Gastroesophageal sphincter (tissue), 4 donors: ENCODE data around the gene DUOX1. TPM values are rescaled to one million over a fixed set of nuclear protein-coding genes. Genes with fewer than 3 reads are reported as not detected.

Experiments
- ATAC-seq: fragments of 150-250 bp; one replicate; pipeline ENCODE4 v1.9.1; 2016; ENCODE audit warnings: mild to moderate bottlenecking, moderate library complexity
- H3K27ac ChIP-seq, 4 donors: fragments of 200-600 bp; sonication (generic) in 3 of 4; 1 replicate in 3 of 4; 2 replicates in 1 of 4; pipeline ENCODE4 v1.5.1; 2016 to 2019
- H3K27me3 ChIP-seq: fragments of 200-600 bp; sonication (generic); one replicate; pipeline ENCODE4 v1.5.1; 2019
- H3K36me3 ChIP-seq, 2 donors: fragments of 200-600 bp; sonication (generic); one replicate each; pipeline ENCODE4 v1.5.1; 2019; ENCODE audit warnings: control low read depth in 1 of 2
- H3K4me1 ChIP-seq, 3 donors: fragments of 200-600 bp; sonication (generic); 1 replicate in 2 of 3; 2 replicates in 1 of 3; pipeline ENCODE4 v1.5.1; 2016 to 2019; ENCODE audit warnings: control low read depth in 2 of 3
- H3K4me3 ChIP-seq, 2 donors: fragments of 200-600 bp; sonication (generic); one replicate each; pipeline ENCODE4 v1.5.1; 2019; ENCODE audit warnings: mild to moderate bottlenecking in 1 of 2, moderate library complexity in 1 of 2
- H3K9me3 ChIP-seq, 3 donors: fragments of 200-600 bp; sonication (generic); one replicate each; pipeline ENCODE4 v1.5.1; 2017 to 2019; ENCODE audit warnings: control low read depth in 2 of 3
- EP300 ChIP-seq: sonication (generic); formaldehyde crosslinking; IDR thresholded peaks from one replicate; pipeline ENCODE4 v1.6.1; 2017; ENCODE audit warnings: antibody characterized with exemption, mild to moderate bottlenecking
- POLR2A ChIP-seq, 2 donors: fragments of 450-650 bp; IDR thresholded peaks; one replicate each; pipeline ENCODE4 v1.6.1; 2017; ENCODE audit warnings: antibody characterized with exemption in 2 of 2, mild to moderate bottlenecking in 2 of 2, moderate library complexity in 1 of 2
- POLR2AphosphoS5 ChIP-seq: sonication (generic); formaldehyde crosslinking; IDR thresholded peaks from one replicate; pipeline ENCODE4 v1.6.1; 2017; ENCODE audit warnings: antibody characterized with exemption
- WGBS, 2 donors: methylation state at CpG; one replicate each; pipeline ENCODE4 v1.1.5; 2018; ENCODE audit warnings: low coverage in 1 of 2; 5-methylcytosine and 5-hydroxymethylcytosine counted together
- total RNA-seq, 4 donors: library from RNA; depleted of rRNA; stranded (reverse); fragments of >200 nt; gene quantifications; one replicate each; pipeline ENCODE4 v1.1.0, GENCODE V29; 2016
- TF ChIP-seq, protein P1 (sequence below), 4 experiments: fragments of 200-600 bp in 2 of 4; fragments of 450-650 bp in 2 of 4; sonication (generic) in 1 of 4; IDR thresholded peaks; one replicate each; pipeline ENCODE4 v1.5.1; 2017 to 2019; ENCODE audit warnings: antibody characterized with exemption in 4 of 4, mild to moderate bottlenecking in 2 of 4, moderate library complexity in 2 of 4

Gene DUOX1
- total RNA-seq, 4 donors from 2014 or later: 0.08 to 2.7 (median 1.1) TPM

DNA sequence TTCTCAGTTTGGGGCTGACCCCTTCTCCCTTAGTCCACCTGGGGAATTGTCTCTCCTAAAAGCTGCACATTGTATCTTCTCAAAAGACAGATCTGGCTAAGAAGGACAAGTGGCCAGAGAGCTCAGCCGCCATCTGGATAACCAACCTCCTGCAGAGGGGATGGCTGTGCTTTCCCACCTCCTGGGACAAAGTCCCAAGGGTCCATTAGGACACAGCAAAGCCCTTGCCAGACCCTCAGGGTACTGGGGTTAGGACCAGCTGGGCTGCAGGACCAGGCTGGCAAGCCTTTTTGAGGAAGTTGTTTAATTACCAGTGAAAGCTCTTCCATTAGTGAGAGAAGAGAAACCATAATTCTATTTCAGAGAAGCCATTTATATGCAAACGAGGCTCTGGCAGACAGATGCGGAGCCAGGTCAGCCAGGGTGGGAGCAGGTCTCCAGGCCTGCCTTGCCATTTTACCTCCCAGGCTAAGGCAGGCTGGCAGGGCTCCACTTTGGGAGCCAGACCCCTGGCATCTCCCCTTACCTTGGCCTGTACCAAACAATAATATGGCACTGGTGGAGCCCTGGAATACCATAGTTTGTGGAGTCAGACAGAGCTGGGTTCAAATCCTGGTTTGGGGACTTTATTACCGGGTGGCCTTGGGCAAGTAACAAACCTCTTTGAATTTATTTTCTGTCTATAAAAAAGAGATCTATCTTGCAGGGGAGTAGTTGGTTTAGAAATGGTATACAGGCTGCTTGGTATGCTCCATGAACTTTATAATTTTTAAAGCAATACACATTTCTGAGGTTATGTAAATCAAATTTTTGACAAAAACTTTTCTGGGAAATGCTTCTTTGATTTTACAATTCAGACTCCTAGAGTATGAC is 40.0 kb downstream of the DUOX1 start:
- Histone ChIP-seq H3K36me3 (peaks cover 0 to 37% of the 10 kb centered on the region in 2 donors), H3K27me3 (no peaks in the 10 kb centered on the region), H3K27ac (peak overlapping the region in 3 of 4 donors; percentile 52 to 99 (median 97)), H3K4me1 (peaks cover 0 to 44% (median 3%) of the 10 kb centered on the region in 3 donors), H3K4me3 (no peak overlapping the region), H3K9me3 (no peaks in the 10 kb centered on the region)
- TF ChIP-seq POLR2AphosphoS5: no peak
- TF ChIP-seq POLR2A (IDR thresholded peaks at IDR 0.05): no peak
- no peak for TF ChIP-seq EP300
- TF ChIP-seq, protein P1, sequence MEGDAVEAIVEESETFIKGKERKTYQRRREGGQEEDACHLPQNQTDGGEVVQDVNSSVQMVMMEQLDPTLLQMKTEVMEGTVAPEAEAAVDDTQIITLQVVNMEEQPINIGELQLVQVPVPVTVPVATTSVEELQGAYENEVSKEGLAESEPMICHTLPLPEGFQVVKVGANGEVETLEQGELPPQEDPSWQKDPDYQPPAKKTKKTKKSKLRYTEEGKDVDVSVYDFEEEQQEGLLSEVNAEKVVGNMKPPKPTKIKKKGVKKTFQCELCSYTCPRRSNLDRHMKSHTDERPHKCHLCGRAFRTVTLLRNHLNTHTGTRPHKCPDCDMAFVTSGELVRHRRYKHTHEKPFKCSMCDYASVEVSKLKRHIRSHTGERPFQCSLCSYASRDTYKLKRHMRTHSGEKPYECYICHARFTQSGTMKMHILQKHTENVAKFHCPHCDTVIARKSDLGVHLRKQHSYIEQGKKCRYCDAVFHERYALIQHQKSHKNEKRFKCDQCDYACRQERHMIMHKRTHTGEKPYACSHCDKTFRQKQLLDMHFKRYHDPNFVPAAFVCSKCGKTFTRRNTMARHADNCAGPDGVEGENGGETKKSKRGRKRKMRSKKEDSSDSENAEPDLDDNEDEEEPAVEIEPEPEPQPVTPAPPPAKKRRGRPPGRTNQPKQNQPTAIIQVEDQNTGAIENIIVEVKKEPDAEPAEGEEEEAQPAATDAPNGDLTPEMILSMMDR (IDR thresholded peaks at IDR 0.05): no peak
- no peak for ATAC-seq
- 50 to 60% methylated on average over 1 to 2 of the region's 4 CpGs for WGBS, 2 donors

DNA sequence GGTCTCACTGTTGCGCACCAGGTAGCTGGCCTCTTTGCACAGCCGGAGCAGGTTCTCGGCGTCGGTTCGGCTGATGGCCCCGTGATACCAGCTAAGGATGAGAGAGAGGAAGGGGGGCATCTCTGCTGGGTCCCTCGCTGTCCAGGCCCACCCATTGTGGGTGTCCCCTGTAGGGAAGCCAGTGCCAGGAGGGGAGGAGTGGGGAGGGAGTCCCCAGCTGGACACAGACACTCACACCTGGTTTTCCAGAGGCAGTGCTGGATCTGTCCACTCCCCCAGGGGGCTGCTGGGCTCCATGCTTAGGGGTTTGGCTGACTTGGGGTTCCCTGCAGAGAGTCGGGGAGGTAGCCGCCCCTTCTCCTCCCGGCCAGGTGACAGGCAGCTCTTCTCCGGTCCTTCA is 42.1 kb downstream of the DUOX1 start:
- TF ChIP-seq POLR2AphosphoS5 (no peak), POLR2A (IDR thresholded peaks at IDR 0.05) (no peak), EP300 (no peak)
- Histone ChIP-seq H3K4me1 (peaks cover 0 to 26% (median 0%) of the 10 kb centered on the region in 3 donors), H3K36me3 (peaks cover 0 to 54% of the 10 kb centered on the region in 2 donors), H3K9me3 (no peaks in the 10 kb centered on the region), H3K27me3 (no peaks in the 10 kb centered on the region), H3K27ac (no peak overlapping the region), H3K4me3 (no peak overlapping the region)
- no peak for ATAC-seq
- WGBS, 2 donors: 97% methylated on average over 7 of the region's 12 CpGs; no CpG with 5 or more reads in 1 of the 2 donors

DNA sequence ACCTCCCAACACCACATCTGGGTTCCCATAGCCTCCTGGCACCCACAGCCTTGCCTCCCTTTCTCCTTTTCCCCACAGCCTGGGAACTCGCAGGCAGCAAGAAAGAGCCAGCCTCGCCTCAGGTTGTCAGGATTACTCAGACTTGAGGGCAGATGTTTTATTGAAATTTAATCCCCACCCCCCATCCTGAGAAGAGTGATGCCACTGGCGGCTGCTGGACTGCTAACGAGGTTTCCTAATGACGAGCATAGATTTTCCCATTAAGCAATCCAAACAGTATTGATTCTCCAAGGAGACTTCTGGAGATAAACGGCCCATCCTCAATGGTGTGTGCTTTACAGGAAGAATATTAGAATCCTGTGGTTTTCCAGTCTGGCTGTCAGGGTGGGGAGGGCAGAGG is 44.3 kb downstream of the DUOX1 start:
- Histone ChIP-seq H3K27ac (no peak overlapping the region), H3K4me1 (peaks cover 0 to 7% (median 0%) of the 10 kb centered on the region in 3 donors), H3K27me3 (no peaks in the 10 kb centered on the region), H3K4me3 (no peak overlapping the region), H3K9me3 (no peaks in the 10 kb centered on the region), H3K36me3 (peaks cover 0 to 60% of the 10 kb centered on the region in 2 donors)
- 80% methylated on average over 1 of the region's 6 CpGs; no CpG with 5 or more reads in 1 of the 2 donors for WGBS, 2 donors
- TF ChIP-seq, protein P1 (IDR thresholded peaks at IDR 0.05): no peak
- TF ChIP-seq POLR2AphosphoS5 (no peak), POLR2A (IDR thresholded peaks at IDR 0.05) (no peak), EP300 (no peak)
- no peak for ATAC-seq

DNA sequence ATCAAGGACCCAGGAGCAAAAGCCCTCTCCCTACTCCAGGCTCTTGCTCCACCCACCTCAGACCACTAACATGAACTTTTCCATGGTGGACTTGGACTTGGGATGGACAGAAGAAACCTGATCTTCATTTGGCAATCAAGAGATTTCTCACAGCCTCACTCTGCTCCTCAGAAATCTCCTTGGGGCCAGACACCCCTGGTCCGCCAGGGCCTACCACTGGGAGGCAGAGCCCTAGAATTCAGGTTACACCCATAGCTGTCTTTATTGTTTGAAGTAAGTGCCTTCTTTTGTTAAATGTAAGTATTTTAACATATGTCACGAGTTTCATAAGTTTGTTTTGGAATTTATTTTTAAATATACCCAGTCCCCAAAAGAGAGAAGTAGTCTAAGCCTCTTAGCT is 44.8 kb downstream of the DUOX1 start:
- H3K27me3 ChIP-seq: no peaks in the 10 kb centered on the region
- H3K36me3 ChIP-seq: peaks cover 0 to 60% of the 10 kb centered on the region in 2 donors
- H3K4me1 ChIP-seq: peaks cover 0 to 2% (median 0%) of the 10 kb centered on the region in 3 donors
- WGBS, 2 donors: 92 to 93% methylated on average over 2 of the region's 2 CpGs
- TF ChIP-seq EP300 (no peak), POLR2AphosphoS5 (no peak), POLR2A (IDR thresholded peaks at IDR 0.05) (no peak)
- TF ChIP-seq, protein P1 (IDR thresholded peaks at IDR 0.05): no peak
- no peak for ATAC-seq
- no peak overlapping the region for H3K4me3 ChIP-seq
- H3K9me3 ChIP-seq: no peaks in the 10 kb centered on the region
- no peak overlapping the region for H3K27ac ChIP-seq

DNA sequence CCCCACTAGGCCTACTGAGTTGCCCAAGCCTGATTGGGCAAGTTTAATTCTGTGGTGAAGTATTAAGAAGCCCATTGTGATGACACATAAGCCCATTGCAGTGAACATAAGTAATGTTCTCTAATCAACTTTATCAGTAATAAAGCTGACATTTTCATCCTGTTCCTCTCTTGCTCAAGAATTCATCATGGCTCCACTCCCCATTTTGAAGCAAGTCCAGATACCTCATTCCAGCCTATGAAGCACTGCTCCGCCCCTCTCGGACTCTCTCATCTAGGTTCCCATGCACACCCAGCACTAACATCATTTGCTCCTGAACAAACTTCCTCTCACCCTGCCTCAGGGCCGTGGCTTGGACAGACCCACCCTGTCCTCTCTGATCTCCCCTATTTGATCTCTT is 47.5 kb downstream of the DUOX1 start:
- Histone ChIP-seq H3K36me3 (peaks cover 0 to 49% of the 10 kb centered on the region in 2 donors), H3K9me3 (no peaks in the 10 kb centered on the region), H3K27me3 (no peaks in the 10 kb centered on the region), H3K4me3 (no peak overlapping the region), H3K4me1 (no peaks in the 10 kb centered on the region), H3K27ac (no peak overlapping the region)
- TF ChIP-seq, protein P1 (IDR thresholded peaks at IDR 0.05): no peak
- no peak for TF ChIP-seq POLR2A (IDR thresholded peaks at IDR 0.05)
- no peak for TF ChIP-seq POLR2AphosphoS5
- TF ChIP-seq EP300: no peak
- no peak for ATAC-seq
- 20 to 87% methylated on average over 1 to 3 of the region's 3 CpGs for WGBS, 2 donors
